Activated T-cell treated with anti-CD3 and anti-CD28 coated beads, Interleukin-2, amount 50 U/mL, for 1 hour (primary cell): Measurements from ENCODE around the gene PCDH20.
"Not testable (repeated sequence)": the region's sequence is repeated elsewhere in the genome, so short reads cannot be mapped to it uniquely, and the experiment has no call there.

Experiments
- DNase-seq: peaks from one replicate; pipeline ENCODE4 v3.0.0-alpha.2; 2020

Gene PCDH20, protein sequence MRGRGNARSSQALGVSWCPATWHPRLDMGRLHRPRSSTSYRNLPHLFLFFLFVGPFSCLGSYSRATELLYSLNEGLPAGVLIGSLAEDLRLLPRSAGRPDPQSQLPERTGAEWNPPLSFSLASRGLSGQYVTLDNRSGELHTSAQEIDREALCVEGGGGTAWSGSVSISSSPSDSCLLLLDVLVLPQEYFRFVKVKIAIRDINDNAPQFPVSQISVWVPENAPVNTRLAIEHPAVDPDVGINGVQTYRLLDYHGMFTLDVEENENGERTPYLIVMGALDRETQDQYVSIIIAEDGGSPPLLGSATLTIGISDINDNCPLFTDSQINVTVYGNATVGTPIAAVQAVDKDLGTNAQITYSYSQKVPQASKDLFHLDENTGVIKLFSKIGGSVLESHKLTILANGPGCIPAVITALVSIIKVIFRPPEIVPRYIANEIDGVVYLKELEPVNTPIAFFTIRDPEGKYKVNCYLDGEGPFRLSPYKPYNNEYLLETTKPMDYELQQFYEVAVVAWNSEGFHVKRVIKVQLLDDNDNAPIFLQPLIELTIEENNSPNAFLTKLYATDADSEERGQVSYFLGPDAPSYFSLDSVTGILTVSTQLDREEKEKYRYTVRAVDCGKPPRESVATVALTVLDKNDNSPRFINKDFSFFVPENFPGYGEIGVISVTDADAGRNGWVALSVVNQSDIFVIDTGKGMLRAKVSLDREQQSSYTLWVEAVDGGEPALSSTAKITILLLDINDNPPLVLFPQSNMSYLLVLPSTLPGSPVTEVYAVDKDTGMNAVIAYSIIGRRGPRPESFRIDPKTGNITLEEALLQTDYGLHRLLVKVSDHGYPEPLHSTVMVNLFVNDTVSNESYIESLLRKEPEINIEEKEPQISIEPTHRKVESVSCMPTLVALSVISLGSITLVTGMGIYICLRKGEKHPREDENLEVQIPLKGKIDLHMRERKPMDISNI

GRCh38 chr13:61415749-61416148 lies at the start of gene PCDH20:
Gene PCDH20 (minus strand): TSS chr13:61415849. CDS start chr13:61415158, 691 bp downstream.
- no peak for DNase-seq

DNA sequence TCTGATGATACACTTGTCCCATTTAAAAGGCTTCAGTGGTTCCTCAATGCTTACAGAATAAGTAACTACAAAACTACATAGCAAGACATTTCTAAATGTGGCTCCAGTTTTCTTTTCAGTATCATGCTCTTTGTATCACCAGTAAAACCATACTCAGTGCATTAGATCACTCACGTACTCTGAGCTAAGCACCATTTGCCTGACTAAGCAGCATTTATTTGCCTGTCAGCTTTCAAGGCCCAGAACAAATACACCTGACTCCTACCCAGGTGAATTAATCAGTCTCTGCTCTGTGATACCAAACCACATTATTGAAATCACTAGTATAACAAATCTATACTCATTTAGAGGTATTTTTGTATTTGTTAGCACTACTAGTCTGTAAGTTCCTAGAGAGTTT lies 47.4 kb upstream of the PCDH20 start:
- no peak for DNase-seq

GRCh38 chr13:61453121-61453520 lies 37.5 kb upstream of the PCDH20 start:
- no peak for DNase-seq

DNA sequence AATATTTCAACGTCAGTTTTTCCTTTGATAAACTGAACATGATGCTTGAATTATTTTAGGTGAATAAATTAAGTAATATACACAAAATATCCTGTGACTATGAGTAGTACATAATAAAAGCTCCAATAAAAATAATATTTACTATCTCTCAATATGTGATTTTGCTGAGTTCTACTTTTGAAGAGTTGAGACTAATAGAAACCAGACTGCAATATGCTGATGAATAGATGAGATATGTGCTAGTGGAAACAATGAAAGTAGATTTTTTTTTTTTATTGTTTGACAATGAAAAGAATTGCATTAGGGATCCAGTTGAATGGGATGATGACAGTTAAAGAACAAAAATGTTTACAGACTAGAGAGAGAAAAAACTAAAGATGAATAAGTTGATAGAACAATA lies 16.4 kb upstream of the PCDH20 start:
- no peak for DNase-seq

GRCh38 chr13:61423915-61424314 lies 8.3 kb upstream of the PCDH20 start:
- no peak for DNase-seq

DNA sequence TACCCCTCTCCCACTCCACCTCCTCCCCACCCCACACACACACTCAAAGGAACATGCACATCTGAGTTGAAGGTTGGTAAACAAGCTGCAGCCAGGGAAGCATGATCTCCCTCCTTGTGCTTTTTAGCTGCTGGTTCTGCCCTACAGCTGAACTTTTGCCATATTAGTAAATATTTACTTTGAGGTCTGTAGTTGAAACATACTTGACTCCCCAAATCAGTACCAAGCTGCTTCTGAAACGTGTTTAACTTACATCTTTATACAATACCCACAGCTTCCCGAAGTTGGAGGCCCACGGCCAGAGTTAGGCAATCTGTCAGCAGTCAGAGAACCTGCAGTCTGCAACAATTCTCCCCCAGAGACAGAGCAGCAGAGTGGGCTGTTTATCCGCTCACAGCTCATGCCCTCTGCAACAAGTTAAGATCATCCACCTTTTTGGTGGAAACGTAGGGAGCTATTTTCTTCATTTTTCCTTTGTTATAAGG lies 1.5 kb upstream of the PCDH20 start:
- DNase-seq = no peak

GRCh38 chr13:61415058-61415721 lies 459 bp downstream of the PCDH20 start:
- DNase-seq = no peak

GRCh38 chr13:61414686-61415057 lies 977 bp downstream of the PCDH20 start:
- no peak for DNase-seq

GRCh38 chr13:61413572-61414535 lies 1.8 kb downstream of the PCDH20 start:
- no peak for DNase-seq

DNA sequence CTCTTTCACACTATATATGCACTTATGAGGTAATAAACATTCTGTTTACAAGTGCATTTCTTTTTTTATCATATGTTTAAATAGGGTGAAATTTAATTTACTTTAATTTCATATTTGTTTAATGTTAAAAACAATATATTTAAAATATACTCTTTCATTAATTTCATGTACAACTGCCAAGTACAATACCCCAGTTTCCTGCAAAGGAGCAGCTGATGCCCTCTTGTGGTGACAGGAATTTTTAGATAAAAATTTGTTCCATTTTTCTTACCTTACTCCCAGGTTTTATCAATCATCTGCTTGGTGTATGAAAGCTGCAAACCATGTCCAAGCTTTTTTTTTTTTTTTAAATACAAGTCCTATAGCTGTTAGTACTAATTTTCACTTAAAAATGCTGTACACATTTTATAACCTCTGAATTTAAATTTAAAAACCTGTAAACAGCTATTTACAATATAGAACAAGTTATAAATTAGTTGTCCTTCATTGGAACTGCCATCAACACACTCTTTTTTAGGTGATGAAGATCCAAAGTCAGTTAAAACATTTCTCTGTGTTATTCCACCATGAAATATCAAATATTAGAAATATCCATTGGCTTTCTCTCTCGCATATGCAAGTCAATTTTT lies 4.9 kb downstream of the PCDH20 start:
- no peak for DNase-seq

DNA sequence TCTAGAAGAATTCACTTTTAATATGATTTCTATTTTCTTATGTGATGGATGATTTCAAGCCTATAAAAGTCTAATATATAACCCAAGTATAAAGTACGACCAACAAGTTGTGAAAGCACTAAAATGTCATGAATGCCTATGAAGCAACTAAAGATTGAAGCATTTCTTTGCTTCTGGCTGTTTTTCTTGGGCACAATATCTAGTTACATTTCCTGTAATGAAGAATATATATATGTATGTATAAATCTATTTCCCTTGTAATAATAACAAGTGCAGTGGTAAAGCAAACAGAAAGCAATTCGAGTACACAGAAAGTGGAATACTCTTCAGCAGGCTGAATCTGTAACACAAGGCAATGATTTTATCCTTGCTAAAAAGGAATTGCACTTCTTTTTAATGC lies 5.4 kb downstream of the PCDH20 start:
- no peak for DNase-seq

DNA sequence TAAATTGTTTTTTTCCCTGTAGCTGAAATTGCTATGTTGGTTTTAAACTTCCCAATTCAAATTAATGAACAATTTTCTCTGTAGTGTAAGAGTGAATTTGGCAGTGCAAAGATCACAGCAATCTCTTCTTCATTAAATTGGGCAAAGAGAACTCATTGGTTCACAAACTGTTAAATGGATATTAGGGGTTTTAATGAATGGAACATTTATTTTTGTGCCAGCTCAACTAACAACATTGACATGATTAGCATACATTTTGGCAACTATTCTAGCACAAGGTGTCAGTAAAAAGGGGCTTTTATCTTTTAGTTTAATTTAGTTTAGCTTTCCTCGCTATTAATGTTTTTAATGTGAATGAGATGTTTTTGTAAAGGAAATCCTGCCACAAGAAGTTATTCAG lies 7.1 kb downstream of the PCDH20 start:
- DNase-seq = no peak

DNA sequence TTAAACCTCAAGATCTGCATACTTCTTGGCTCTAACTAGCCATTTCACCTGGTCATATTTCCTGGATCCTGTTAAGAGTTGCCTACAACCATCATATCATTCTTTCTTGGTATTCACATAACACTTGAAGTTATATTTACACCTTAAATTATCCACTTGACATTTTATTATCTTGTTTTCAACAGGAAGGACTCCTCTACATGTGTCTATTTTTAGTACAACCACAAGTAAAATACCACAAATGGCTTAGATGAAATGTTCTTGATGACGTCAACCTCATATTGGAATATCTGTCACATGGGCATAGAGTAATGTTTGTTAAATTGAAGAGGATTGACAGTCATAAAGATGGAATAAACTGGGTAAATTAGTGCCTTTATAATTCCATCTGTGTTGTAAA lies 9.4 kb downstream of the PCDH20 start:
- no peak for DNase-seq

- no peak for DNase-seq
Observed at GRCh38 chr13:61396121-61396520, 19.5 kb downstream of the PCDH20 start.

DNA sequence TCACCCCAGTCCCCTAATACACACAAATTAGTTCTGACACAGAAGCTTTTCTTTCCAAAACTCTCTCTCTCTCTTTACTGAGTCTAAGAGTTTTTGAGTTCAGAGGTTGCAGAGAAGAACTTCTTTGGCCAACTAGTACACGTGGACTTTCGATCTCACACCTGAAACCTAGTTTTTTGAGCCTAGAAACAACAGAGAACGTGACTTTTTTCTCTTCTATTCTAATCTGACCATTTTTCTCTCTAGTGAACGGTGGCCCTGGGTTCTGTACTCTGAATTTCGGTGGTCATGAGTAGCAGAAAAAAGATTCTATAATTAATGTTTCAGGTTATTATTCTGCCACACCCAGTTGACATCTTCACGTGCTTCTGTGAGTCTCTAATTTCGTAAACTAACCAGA lies 24.2 kb downstream of the PCDH20 start:
- no peak for DNase-seq

- no peak for DNase-seq
Observed at GRCh38 chr13:61387694-61388093, 28.0 kb downstream of the PCDH20 start.

- no peak for DNase-seq
Observed at GRCh38 chr13:61383111-61383510, 32.5 kb downstream of the PCDH20 start.

- DNase-seq = no peak
Observed at GRCh38 chr13:61370520-61370919, 45.1 kb downstream of the PCDH20 start.

- DNase-seq = not testable (repeated sequence)
Observed at GRCh38 chr13:61364690-61365089, 51.0 kb downstream of the PCDH20 start.

GRCh38 chr13:61362522-61362921 lies 53.1 kb downstream of the PCDH20 start:
- DNase-seq = no peak
